Erythroblast (primary cell): ENCODE measurements around the gene RBM44.

Source experiments
- GATA1 ChIP-seq: IDR thresholded peaks from 2 replicates; pipeline ENCODE4 v1.6.1; 2011; ENCODE audit warnings: low read depth, mild to moderate bottlenecking, control low read depth, low read length, moderate library complexity
- POLR2A ChIP-seq: IDR thresholded peaks from 2 replicates; pipeline ENCODE4 v1.6.1; 2011; ENCODE audit warnings: mild to moderate bottlenecking, low read length

GRCh38 chr2:237873421-237873831 lies 74.8 kb downstream of the RBM44 start:
- TF ChIP-seq POLR2A (no peak), GATA1 (no peak)
